Thyroid gland (tissue), 4 donors: Measurements from ENCODE around the gene COL6A3.

Experiments
- POLR2A ChIP-seq, 2 donors: fragments of 450-650 bp; IDR thresholded peaks; one replicate each; pipeline ENCODE4 v1.6.1; 2017; ENCODE audit warnings: antibody characterized with exemption in 2 of 2, mild to moderate bottlenecking in 2 of 2, moderate library complexity in 1 of 2
- TF ChIP-seq, protein P1 (sequence below), 6 experiments: fragments of 200-600 bp in 3 of 6; fragments of 450-650 bp in 3 of 6; sonication (generic) in 3 of 6; IDR thresholded peaks; one replicate each; pipeline ENCODE4 v1.5.1; 2016 to 2019; ENCODE audit warnings: antibody characterized with exemption in 6 of 6, mild to moderate bottlenecking in 2 of 6, inconsistent platforms in 1 of 6, moderate library complexity in 1 of 6

DNA sequence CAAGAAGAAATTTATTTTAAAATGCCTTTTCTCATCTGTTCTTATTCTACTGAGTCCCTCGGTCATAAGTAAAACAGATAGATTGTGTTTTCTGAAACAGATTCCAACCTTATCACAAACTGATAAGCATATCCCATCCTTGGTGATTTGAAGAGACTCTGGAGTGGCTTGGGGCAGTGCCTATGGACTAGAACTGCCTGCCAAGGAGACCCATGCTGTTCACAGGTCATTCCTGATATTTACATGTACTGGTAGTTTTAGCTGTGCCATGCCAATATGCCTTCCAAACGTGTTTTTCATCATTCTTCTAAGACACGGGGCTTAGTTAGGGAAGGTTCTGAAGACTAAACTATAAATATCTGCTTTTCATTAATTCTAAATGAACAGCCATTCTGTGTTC is 11.4 kb upstream of the COL6A3 start:
- TF ChIP-seq, protein P1, sequence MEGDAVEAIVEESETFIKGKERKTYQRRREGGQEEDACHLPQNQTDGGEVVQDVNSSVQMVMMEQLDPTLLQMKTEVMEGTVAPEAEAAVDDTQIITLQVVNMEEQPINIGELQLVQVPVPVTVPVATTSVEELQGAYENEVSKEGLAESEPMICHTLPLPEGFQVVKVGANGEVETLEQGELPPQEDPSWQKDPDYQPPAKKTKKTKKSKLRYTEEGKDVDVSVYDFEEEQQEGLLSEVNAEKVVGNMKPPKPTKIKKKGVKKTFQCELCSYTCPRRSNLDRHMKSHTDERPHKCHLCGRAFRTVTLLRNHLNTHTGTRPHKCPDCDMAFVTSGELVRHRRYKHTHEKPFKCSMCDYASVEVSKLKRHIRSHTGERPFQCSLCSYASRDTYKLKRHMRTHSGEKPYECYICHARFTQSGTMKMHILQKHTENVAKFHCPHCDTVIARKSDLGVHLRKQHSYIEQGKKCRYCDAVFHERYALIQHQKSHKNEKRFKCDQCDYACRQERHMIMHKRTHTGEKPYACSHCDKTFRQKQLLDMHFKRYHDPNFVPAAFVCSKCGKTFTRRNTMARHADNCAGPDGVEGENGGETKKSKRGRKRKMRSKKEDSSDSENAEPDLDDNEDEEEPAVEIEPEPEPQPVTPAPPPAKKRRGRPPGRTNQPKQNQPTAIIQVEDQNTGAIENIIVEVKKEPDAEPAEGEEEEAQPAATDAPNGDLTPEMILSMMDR (IDR thresholded peaks at IDR 0.05) = no peak
- no peak for TF ChIP-seq POLR2A (IDR thresholded peaks at IDR 0.05)
